GM12878 (cell line): ENCODE results near the gene BCL2L12. TPM values are rescaled to one million over a fixed set of nuclear protein-coding genes. Genes with fewer than 3 reads are reported as not detected.

Source experiments
- ATAC-seq: fragments of 200-7000 bp; cut with Tn5 transposase; 3 replicates; pipeline ENCODE4 v1.9.1; 2020; ENCODE audit warnings: mild to moderate bottlenecking, moderate library complexity
- Bru-seq: library from RNA; stranded (reverse); fragments of 400-500 nt; gene quantifications from one replicate; lab custom pipeline; 2021; lab: Mats Ljungman, UMichigan
- BruChase-seq, 2 experiments: library from RNA; stranded (reverse); fragments of 400-500 nt; gene quantifications; one replicate each; lab custom pipeline; 2021; lab: Mats Ljungman, UMichigan
- BruUV-seq: library from RNA; stranded (reverse); fragments of 400-500 nt; replicated peaks from 2 replicates; lab custom pipeline; 2021; lab: Mats Ljungman, UMichigan
- CTCF ChIA-PET: fragments of 300-600 bp; sonication (Branson Sonifier 250); formaldehyde crosslinking; extraction: SDS; loops from one replicate; lab custom pipeline; 2021; ENCODE audit warnings: inconsistent platforms; lab: Yijun Ruan, JAX
- POLR2A ChIA-PET: fragments of 350-600 bp; formaldehyde crosslinking; extraction: SDS; loops from one replicate; lab custom pipeline; 2021; ENCODE audit warnings: inconsistent platforms; lab: Charles Lee
- RAD21 ChIA-PET: fragments of 300-600 bp; sonication (Branson Sonifier 250); formaldehyde crosslinking; loops from one replicate; lab custom pipeline; 2023; ENCODE audit warnings: antibody characterized with exemption; ENCODE audit not compliant: unreplicated experiment; lab: Charles Lee
- SMC1A ChIA-PET: fragments of 300-600 bp; sonication (Branson Sonifier 250); formaldehyde crosslinking; loops from one replicate; lab custom pipeline; 2023; ENCODE audit not compliant: unreplicated experiment, uncharacterized antibody; lab: Charles Lee
- DNase-seq: peaks from one replicate; pipeline ENCODE4 v3.0.0-alpha.2; 2011; ENCODE audit warnings: low read depth, low spot score
- FAIRE-seq: peaks from 3 replicates; lab custom pipeline; 2011; peaks lifted over from hg19 to GRCh38; lab: Jason Lieb, UNC
- H2AFZ ChIP-seq: 2 replicates; pipeline ENCODE4 v1.6.0; 2011; ENCODE audit warnings: low read depth, low read length, control low read depth; ENCODE audit not compliant: control insufficient read depth
- H3K27ac ChIP-seq: 2 replicates; pipeline ENCODE4 v1.5.1; 2011; ENCODE audit warnings: control low read depth; ENCODE audit not compliant: control insufficient read depth, insufficient read depth
- H3K27me3 ChIP-seq, 2 experiments: replicated peaks in 1 of 2; 2 replicates each; pipeline versions ENCODE4 v1.6.0 to v1.6.1; 2011; ENCODE audit warnings: low read length in 1 of 2; ENCODE audit not compliant: control insufficient read depth in 2 of 2, insufficient read depth in 2 of 2
- H3K36me3 ChIP-seq, 2 experiments: 2 replicates each; pipeline ENCODE4 v1.5.1; 2011; ENCODE audit warnings: low read length in 1 of 2; ENCODE audit not compliant: control insufficient read depth in 2 of 2, insufficient read depth in 2 of 2
- H3K4me1 ChIP-seq: 2 replicates; pipeline ENCODE4 v1.6.1; 2011; ENCODE audit warnings: mild to moderate bottlenecking, low read length, moderate library complexity, mixed read lengths; ENCODE audit not compliant: control insufficient read depth, insufficient read depth
- H3K4me2 ChIP-seq: 2 replicates; pipeline ENCODE4 v1.6.0; 2011; ENCODE audit warnings: control low read depth; ENCODE audit not compliant: control insufficient read depth, insufficient read depth
- H3K4me3 ChIP-seq: fragments of 200-600 bp; sonication (generic); 2 replicates; pipeline ENCODE4 v1.5.1; 2016
- H3K79me2 ChIP-seq: 2 replicates; pipeline ENCODE4 v1.6.0; 2011; ENCODE audit warnings: low read length; ENCODE audit not compliant: control insufficient read depth, insufficient read depth
- H3K9ac ChIP-seq: 2 replicates; pipeline ENCODE4 v1.8.0; 2011; ENCODE audit warnings: low read length, control low read depth, mixed read lengths; ENCODE audit not compliant: control insufficient read depth, insufficient read depth
- H3K9me3 ChIP-seq: replicated peaks from 3 replicates; pipeline ENCODE4 v1.5.1; 2011; ENCODE audit warnings: mild to moderate bottlenecking, low read length; ENCODE audit not compliant: control insufficient read depth, insufficient read depth
- H4K20me1 ChIP-seq: 2 replicates; pipeline ENCODE4 v1.6.0; 2011; ENCODE audit not compliant: control insufficient read depth, insufficient read depth
- CBX3 ChIP-seq: fragments of 200-600 bp; sonication (generic); IDR thresholded peaks from 2 replicates; pipeline ENCODE4 v1.6.1; 2016; ENCODE audit warnings: low read depth, borderline replicate concordance
- E4F1 ChIP-seq: fragments of 450-650 bp; IDR thresholded peaks from 2 replicates; pipeline ENCODE4 v1.6.1; 2018; ENCODE audit warnings: borderline replicate concordance, mild to moderate bottlenecking; ENCODE audit not compliant: partially characterized antibody
- EZH2 ChIP-seq: IDR thresholded peaks from 2 replicates; pipeline ENCODE4 v1.6.1; 2012; ENCODE audit warnings: low read depth, mild to moderate bottlenecking, control low read depth, inconsistent platforms, low read length, borderline replicate concordance; ENCODE audit not compliant: control insufficient read depth
- GATAD2B ChIP-seq: fragments of 450-650 bp; conservative IDR thresholded peaks from 2 replicates; pipeline ENCODE4 v1.6.1; 2017; ENCODE audit warnings: low read depth, mild to moderate bottlenecking, moderate library complexity
- KDM1A ChIP-seq: fragments of 200-600 bp; sonication (generic); IDR thresholded peaks from 2 replicates; pipeline ENCODE4 v1.6.1; 2016; ENCODE audit warnings: borderline replicate concordance
- RUNX3 ChIP-seq: IDR thresholded peaks from 2 replicates; pipeline ENCODE4 v1.6.1; 2012; ENCODE audit warnings: low read length, inconsistent platforms
- SREBF1 ChIP-seq: IDR thresholded peaks from 2 replicates; pipeline ENCODE4 v1.6.1; 2012; ENCODE audit warnings: mild to moderate bottlenecking, low read length
- YBX1 ChIP-seq: fragments of 450-650 bp; IDR thresholded peaks from 2 replicates; pipeline ENCODE4 v1.6.1; 2016; ENCODE audit warnings: antibody characterized with exemption
- ZBTB11 ChIP-seq: fragments of 450-650 bp; formaldehyde crosslinking; IDR thresholded peaks from 2 replicates; pipeline ENCODE4 v1.5.0; 2022; ENCODE audit warnings: mild to moderate bottlenecking, missing genetic modification characterization
- ZNF217 ChIP-seq: fragments of 450-650 bp; IDR thresholded peaks from 2 replicates; pipeline ENCODE4 v1.6.1; 2017; ENCODE audit warnings: antibody characterized with exemption, mild to moderate bottlenecking
- WGBS: methylation state at CpG from one replicate; pipeline ENCODE4 v1.1.6; 2016; ENCODE audit warnings: low lambda C conversion rate; ENCODE audit not compliant: insufficient replicate concordance, insufficient coverage; ENCODE audit errors: missing lambda C conversion rate; 5-methylcytosine and 5-hydroxymethylcytosine counted together
- in situ Hi-C: fragments of 300-500 bp; cut with MboI; formaldehyde crosslinking; loops from 9 replicates; pipeline ENCODE4 v1.14.3; 2018; ENCODE audit warnings: mixed read lengths
- intact Hi-C: fragments of 100-400 bp; cut with micrococcal nuclease; formaldehyde crosslinking; loops from one replicate; pipeline ENCODE4 v1.14.2; 2022; ENCODE audit not compliant: unreplicated experiment
- long read RNA-seq, 2 experiments: library from polyadenylated mRNA; unstranded; transcript quantifications; one replicate each; pipeline ENCODE4 v2.0.0, GENCODE V29; 2019 to 2020
- polyA minus RNA-seq, 3 experiments: library from RNA; depleted of rRNA, polyadenylated mRNA; stranded (reverse); fragments of >200 nt; gene quantifications; 2 replicates each; pipeline ENCODE4 v1.2.3, GENCODE V29; 2011
- polyA plus RNA-seq, 11 experiments: library from polyadenylated mRNA; depleted of rRNA in 4 of 11; unstranded in 6 of 11; stranded (reverse) in 5 of 11; fragments of >200 nt; fragmentation: Nextera tagmentation in 4 of 11; fragmentation: Illumina TruSeq in 1 of 11; extraction: Ambion mirVana in 4 of 11; extraction: Trizol in 1 of 11; gene quantifications; 1 replicate in 1 of 11; 2 replicates in 10 of 11; pipeline versions ENCODE4 v1.2.1 to v1.2.3, GENCODE V29; 2011 to 2016; ENCODE audit warnings: inconsistent platforms in 2 of 11, missing spikeins in 2 of 11, low read depth in 1 of 11
- total RNA-seq, 4 experiments: library from RNA; depleted of rRNA in 3 of 4; stranded (reverse); fragments of >200 nt in 3 of 4; fragmentation: Illumina TruSeq in 1 of 4; extraction: Trizol in 1 of 4; gene quantifications; 2 replicates each; pipeline versions ENCODE4 v1.2.1 to v1.2.3, GENCODE V29; 2013 to 2021

Gene BCL2L12, protein sequence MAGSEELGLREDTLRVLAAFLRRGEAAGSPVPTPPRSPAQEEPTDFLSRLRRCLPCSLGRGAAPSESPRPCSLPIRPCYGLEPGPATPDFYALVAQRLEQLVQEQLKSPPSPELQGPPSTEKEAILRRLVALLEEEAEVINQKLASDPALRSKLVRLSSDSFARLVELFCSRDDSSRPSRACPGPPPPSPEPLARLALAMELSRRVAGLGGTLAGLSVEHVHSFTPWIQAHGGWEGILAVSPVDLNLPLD
- total RNA-seq (2013; cell fraction: nucleolus; rRNA removed): 7.0 and 8.2 TPM in 2 replicates
- total RNA-seq (2014; rRNA removed) (48.7 and 66.9 TPM in 2 replicates), total RNA-seq (2014; rRNA removed; fragmentation: Illumina TruSeq; extraction: Trizol) (9.6 and 10.2 TPM in 2 replicates), total RNA-seq (2021) (81.9 and 83.5 TPM in 2 replicates), polyA plus RNA-seq (2011; rRNA removed) (19.4 and 34.0 TPM in 2 replicates), polyA plus RNA-seq (2014; fragmentation: Illumina TruSeq; extraction: Trizol) (26.2 and 28.9 TPM in 2 replicates), polyA plus RNA-seq (2014; fragmentation: Nextera tagmentation; extraction: Ambion mirVana) (1 to 10 TPM; 1.8 to 7.9 TPM), polyA plus RNA-seq (2014; rRNA removed) (143 and 146 TPM in 2 replicates), polyA plus RNA-seq (2016; fragmentation: Nextera tagmentation; extraction: Ambion mirVana) (100 to 1,000 TPM in 1 of 2 experiments, 10 to 100 TPM in 1; 90.3 to 102 TPM), polyA minus RNA-seq (2011; rRNA and poly(A)+ RNA removed) (5.0 and 16.5 TPM in 2 replicates), Bru-seq, nascent RNA (percentile 61 among the genes with signal in this experiment), BruChase-seq, experiment 1, labeled RNA remaining after a 6-hour chase (percentile 72 among the genes with signal in this experiment), BruChase-seq, experiment 2, labeled RNA remaining after a 2-hour chase (percentile 70 among the genes with signal in this experiment)
- 45.1 TPM for polyA plus RNA-seq (2011; ENCODE audit: low read depth)
- 63.0 and 82.8 TPM in 2 replicates for polyA plus RNA-seq (2011; cell fraction: cytosol; rRNA removed)
- polyA plus RNA-seq (2011; cell fraction: nucleus; rRNA removed): 60.4 and 63.6 TPM in 2 replicates
- 42.9 and 43.2 TPM in 2 replicates for polyA plus RNA-seq (2012)
- polyA minus RNA-seq (2011; cell fraction: cytosol; rRNA and poly(A)+ RNA removed): 13.9 and 16.9 TPM in 2 replicates
- 7.6 and 8.8 TPM in 2 replicates for polyA minus RNA-seq (2011; cell fraction: nucleus; rRNA and poly(A)+ RNA removed)
- long read RNA-seq, experiment 1, transcript BCL2L12-212 (7 exons, 1,854 nt): major isoform, 31 of 41 reads
- long read RNA-seq, experiment 1, partial matches to known transcripts: 0 of 41 reads
- long read RNA-seq, experiment 1, other reads (novel, unspliced or antisense): 7 of 41 reads
- long read RNA-seq, experiment 2, partial matches to known transcripts: 2 of 7 reads
- long read RNA-seq, experiment 2, other reads (novel, unspliced or antisense): 2 of 7 reads

GRCh38 chr19:49665351-49666119, at the start of gene BCL2L12, which contains the start of gene IRF3:
Gene BCL2L12, plus strand, starts transcription at chr19:49665933. Its CDS starts 760 bp downstream, at chr19:49666693.
Gene IRF3, minus strand, starts transcription at chr19:49665857. Its CDS starts 1,019 bp downstream, at chr19:49664838.
- H3K79me2 ChIP-seq: peaks cover 36% of the 10 kb centered on the region
- ChIA-PET POLR2A (interaction anchor here (0.6 to 6.0 kb wide), 7 partner anchors 11 to 528 kb away, joined by 3 to 126 read pairs (median 7); partner anchors contain the start of genes AP2A1, NOSIP, PRMT1 and PRRG2), RAD21 (interaction anchor here (0.8 to 3.4 kb wide), 5 partner anchors 9 to 75 kb away, joined by 3 to 34 read pairs (median 7); partner anchors contain the start of genes PRMT1, RRAS and SCAF1), SMC1A (interaction anchor here (1.1 to 2.2 kb wide), 5 partner anchors 10 to 72 kb away, joined by 4 to 9 read pairs (median 5); partner anchors contain the start of gene RRAS), CTCF (interaction anchor here (0.6 to 5.5 kb wide), 7 partner anchors 10 to 708 kb away, joined by 3 to 80 read pairs (median 5); partner anchors contain the start of genes PRMT1, PRRG2, RRAS and SCAF1)
- H3K4me2 ChIP-seq: peak within 1 kb of the TSS; percentile 91
- under 1% methylated on average over 47 of the region's 50 CpGs for WGBS
- H4K20me1 ChIP-seq: peaks cover 4% of the 10 kb centered on the region
- H3K27ac ChIP-seq: peak within 1 kb of the TSS; percentile 91
- BruUV-seq: no TSS peak
- FAIRE-seq: peak; percentile 87
- H3K4me3 ChIP-seq: peak within 1 kb of the TSS; percentile 99
- peaks cover 12 to 17% of the 10 kb centered on the region in 2 experiments for H3K36me3 ChIP-seq
- peak within 1 kb of the TSS; percentile 91 for H2AFZ ChIP-seq
- peaks cover 14% of the 10 kb centered on the region for H3K4me1 ChIP-seq
- no peaks in the 10 kb centered on the region for H3K27me3 ChIP-seq
- peak; percentile 92 for ATAC-seq
- in situ Hi-C loops: loop anchor here (5.0 kb wide), 1 partner anchor 168 kb away; the partner anchor contains the start of gene RPS11
- DNase-seq: peak; percentile 84
- intact Hi-C loops: loop anchor here (2.0 kb wide), 1 partner anchor 23 kb away; the partner anchor contains the start of gene SCAF1
- peak within 1 kb of the TSS; percentile 97 for H3K9ac ChIP-seq
- H3K9me3 ChIP-seq: no peaks in the 10 kb centered on the region
- TF ChIP-seq KDM1A (no peak), ZBTB11 (no peak), ZNF217 (no peak), YBX1 (no peak), RUNX3 (peak; percentile 83), CBX3 (no peak), GATAD2B (no peak), E4F1 (no peak), SREBF1 (no peak), EZH2 (no peak)
